Panc1 (cell line): ENCODE results near the gene APP.

Experiments used
- TF ChIP-seq, protein P1 (sequence below): fragments of 450-650 bp; IDR thresholded peaks from 2 replicates; pipeline ENCODE4 v1.5.1; 2017; ENCODE audit warnings: mild to moderate bottlenecking
- TF ChIP-seq, protein P2 (sequence below), 2 experiments: IDR thresholded peaks; 2 replicates each; pipeline ENCODE4 v1.6.1; 2011 to 2012; ENCODE audit warnings: low read depth in 2 of 2, control low read depth in 1 of 2, low read length in 1 of 2, mild to moderate bottlenecking in 1 of 2, moderate library complexity in 1 of 2; ENCODE audit not compliant: insufficient read depth in 1 of 2

DNA sequence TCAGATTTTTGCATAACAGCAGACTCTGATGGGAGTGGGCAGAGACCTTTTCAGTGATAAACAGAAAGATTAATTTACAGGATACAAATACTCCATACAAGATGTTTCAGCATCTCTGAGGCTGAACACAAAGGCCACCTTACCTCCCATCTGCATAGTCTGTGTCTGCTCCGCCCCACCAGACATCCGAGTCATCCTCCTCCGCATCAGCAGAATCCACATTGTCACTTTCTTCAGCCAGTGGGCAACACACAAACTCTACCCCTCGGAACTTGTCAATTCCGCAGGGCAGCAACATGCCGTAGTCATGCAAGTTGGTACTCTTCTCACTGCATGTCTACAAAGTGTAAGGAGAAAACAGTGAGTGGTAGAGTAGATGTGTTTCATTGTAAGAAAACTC lies 119.7 kb downstream of the APP start:
- TF ChIP-seq, protein P1, sequence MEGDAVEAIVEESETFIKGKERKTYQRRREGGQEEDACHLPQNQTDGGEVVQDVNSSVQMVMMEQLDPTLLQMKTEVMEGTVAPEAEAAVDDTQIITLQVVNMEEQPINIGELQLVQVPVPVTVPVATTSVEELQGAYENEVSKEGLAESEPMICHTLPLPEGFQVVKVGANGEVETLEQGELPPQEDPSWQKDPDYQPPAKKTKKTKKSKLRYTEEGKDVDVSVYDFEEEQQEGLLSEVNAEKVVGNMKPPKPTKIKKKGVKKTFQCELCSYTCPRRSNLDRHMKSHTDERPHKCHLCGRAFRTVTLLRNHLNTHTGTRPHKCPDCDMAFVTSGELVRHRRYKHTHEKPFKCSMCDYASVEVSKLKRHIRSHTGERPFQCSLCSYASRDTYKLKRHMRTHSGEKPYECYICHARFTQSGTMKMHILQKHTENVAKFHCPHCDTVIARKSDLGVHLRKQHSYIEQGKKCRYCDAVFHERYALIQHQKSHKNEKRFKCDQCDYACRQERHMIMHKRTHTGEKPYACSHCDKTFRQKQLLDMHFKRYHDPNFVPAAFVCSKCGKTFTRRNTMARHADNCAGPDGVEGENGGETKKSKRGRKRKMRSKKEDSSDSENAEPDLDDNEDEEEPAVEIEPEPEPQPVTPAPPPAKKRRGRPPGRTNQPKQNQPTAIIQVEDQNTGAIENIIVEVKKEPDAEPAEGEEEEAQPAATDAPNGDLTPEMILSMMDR = no peak
- TF ChIP-seq, protein P2, sequence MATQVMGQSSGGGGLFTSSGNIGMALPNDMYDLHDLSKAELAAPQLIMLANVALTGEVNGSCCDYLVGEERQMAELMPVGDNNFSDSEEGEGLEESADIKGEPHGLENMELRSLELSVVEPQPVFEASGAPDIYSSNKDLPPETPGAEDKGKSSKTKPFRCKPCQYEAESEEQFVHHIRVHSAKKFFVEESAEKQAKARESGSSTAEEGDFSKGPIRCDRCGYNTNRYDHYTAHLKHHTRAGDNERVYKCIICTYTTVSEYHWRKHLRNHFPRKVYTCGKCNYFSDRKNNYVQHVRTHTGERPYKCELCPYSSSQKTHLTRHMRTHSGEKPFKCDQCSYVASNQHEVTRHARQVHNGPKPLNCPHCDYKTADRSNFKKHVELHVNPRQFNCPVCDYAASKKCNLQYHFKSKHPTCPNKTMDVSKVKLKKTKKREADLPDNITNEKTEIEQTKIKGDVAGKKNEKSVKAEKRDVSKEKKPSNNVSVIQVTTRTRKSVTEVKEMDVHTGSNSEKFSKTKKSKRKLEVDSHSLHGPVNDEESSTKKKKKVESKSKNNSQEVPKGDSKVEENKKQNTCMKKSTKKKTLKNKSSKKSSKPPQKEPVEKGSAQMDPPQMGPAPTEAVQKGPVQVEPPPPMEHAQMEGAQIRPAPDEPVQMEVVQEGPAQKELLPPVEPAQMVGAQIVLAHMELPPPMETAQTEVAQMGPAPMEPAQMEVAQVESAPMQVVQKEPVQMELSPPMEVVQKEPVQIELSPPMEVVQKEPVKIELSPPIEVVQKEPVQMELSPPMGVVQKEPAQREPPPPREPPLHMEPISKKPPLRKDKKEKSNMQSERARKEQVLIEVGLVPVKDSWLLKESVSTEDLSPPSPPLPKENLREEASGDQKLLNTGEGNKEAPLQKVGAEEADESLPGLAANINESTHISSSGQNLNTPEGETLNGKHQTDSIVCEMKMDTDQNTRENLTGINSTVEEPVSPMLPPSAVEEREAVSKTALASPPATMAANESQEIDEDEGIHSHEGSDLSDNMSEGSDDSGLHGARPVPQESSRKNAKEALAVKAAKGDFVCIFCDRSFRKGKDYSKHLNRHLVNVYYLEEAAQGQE (IDR thresholded peaks at IDR 0.05; ENCODE audit: insufficient read depth in 1 of 2, low read depth in 2 of 2, low read length in 1 of 2) = no peak
